ENCODE measurements around the gene RAB3C.

- TF ChIP-seq POLR2A (IDR thresholded peaks at IDR 0.05) (no peak), CTCF (IDR thresholded peaks at IDR 0.05) (no peak), POLR2AphosphoS5 (IDR thresholded peaks at IDR 0.05; ENCODE audit: insufficient read depth in 1 of 2, low read depth in 1 of 2) (no peak)
These were observed 40.2 kb upstream of the RAB3C start for GRCh38 chr5:58542709-58543108.

Measured in vagina (tissue), 2 donors.